Mucosa of rectum (tissue), 2 donors: ENCODE data around the gene SLC29A1.
"Not testable (repeated sequence)": the region's sequence is repeated elsewhere in the genome, so short reads cannot be mapped to it uniquely, and the experiment has no call there.

Source experiments
- H3K27ac ChIP-seq, 2 donors: one replicate each; pipeline ENCODE4 v1.7.0; 2013; ENCODE audit warnings: inconsistent platforms in 2 of 2, low read depth in 2 of 2, low read length in 2 of 2
- H3K27me3 ChIP-seq, 2 donors: one replicate each; pipeline ENCODE4 v1.7.0; 2013; ENCODE audit warnings: low read length in 2 of 2; ENCODE audit not compliant: control insufficient read depth in 2 of 2, insufficient read depth in 2 of 2
- H3K36me3 ChIP-seq, 2 donors: one replicate each; pipeline ENCODE4 v1.7.0; 2013; ENCODE audit warnings: low read length in 2 of 2; ENCODE audit not compliant: control insufficient read depth in 2 of 2, insufficient read depth in 2 of 2
- H3K4me1 ChIP-seq, 2 donors: one replicate each; pipeline ENCODE4 v1.7.0; 2013; ENCODE audit warnings: low read length in 2 of 2, mild to moderate bottlenecking in 1 of 2; ENCODE audit not compliant: control insufficient read depth in 2 of 2, insufficient read depth in 2 of 2
- H3K4me3 ChIP-seq, 2 donors: one replicate each; pipeline ENCODE4 v1.7.0; 2013; ENCODE audit warnings: low read length in 2 of 2
- H3K9ac ChIP-seq, 2 donors: one replicate each; pipeline ENCODE4 v1.7.0; 2013; ENCODE audit warnings: low read length in 2 of 2, low read depth in 1 of 2, mild to moderate bottlenecking in 1 of 2
- H3K9me3 ChIP-seq, 2 donors: one replicate each; pipeline ENCODE4 v1.7.0; 2013; ENCODE audit warnings: low read length in 2 of 2; ENCODE audit not compliant: control insufficient read depth in 2 of 2
- donor health status: healthy.
- donor health status: Normal muscosa, but diverticular disease.

Gene SLC29A1

DNA sequence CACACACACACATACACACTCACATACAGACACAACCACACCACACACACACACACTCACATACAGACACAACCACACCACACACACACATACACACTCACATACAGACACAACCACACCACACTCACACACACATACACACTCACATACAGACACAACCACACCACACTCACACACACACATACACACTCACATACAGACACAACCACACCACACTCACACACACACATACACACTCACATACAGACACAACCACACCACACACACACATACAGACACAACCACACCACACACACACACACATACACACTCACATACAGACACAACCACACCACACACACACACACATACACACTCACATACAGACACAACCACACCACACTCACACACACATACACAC lies 41.6 kb upstream of the SLC29A1 start:
- not testable (repeated sequence) for H3K27me3 ChIP-seq, H3K36me3 ChIP-seq, H3K9me3 ChIP-seq, H3K9ac ChIP-seq, H3K4me1 ChIP-seq, H3K27ac ChIP-seq, H3K4me3 ChIP-seq

DNA sequence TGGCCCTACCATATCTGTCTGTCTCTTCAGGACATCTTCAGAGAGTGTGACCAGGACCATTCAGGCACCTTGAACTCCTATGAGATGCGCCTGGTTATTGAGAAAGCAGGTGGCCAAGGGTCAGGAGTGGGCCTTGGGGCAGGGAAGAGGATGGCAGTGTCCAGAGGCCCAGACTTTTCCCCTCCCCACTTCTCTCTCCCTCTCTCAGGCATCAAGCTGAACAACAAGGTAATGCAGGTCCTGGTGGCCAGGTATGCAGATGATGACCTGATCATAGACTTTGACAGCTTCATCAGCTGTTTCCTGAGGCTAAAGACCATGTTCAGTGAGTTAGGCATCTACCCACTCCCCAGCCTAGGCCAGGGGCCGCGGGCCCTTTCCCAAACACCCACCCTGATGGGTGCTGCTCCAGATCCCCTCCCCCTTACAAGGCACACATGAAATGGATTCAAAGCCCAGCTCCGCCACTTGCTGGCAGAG lies 40.4 kb upstream of the SLC29A1 start:
- no peak overlapping the region for H3K9ac ChIP-seq
- H3K27ac ChIP-seq: no peak overlapping the region
- no peaks in the 10 kb centered on the region for H3K9me3 ChIP-seq
- H3K36me3 ChIP-seq: no peaks in the 10 kb centered on the region
- H3K4me3 ChIP-seq: no peak overlapping the region
- H3K27me3 ChIP-seq: no peaks in the 10 kb centered on the region
- no peaks in the 10 kb centered on the region for H3K4me1 ChIP-seq

DNA sequence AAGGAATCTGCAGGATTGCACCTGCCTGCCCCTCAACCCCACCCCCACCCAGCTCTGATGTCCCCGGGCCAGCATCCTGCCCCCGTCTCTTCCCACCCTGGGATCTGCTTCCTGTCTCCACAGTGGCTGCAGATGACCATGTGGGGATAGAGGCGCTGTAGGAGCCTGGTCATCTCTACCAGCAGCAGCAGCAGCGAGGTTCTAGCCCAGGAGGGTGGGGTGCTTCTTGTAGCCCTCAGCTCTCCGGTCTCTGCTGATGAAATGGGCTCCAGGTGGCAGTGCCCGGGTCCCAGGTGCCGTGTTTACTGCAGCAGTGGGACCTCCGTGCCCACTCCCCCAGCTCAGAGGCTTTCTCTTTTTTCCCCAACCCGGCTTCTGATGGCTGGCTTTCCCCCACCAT lies 39.6 kb upstream of the SLC29A1 start:
- H3K4me3 ChIP-seq: no peak overlapping the region

GRCh38 chr6:44185356-44185755 lies 38.0 kb upstream of the SLC29A1 start:
- not testable (repeated sequence) for H3K9me3 ChIP-seq, H3K36me3 ChIP-seq, H3K9ac ChIP-seq, H3K4me1 ChIP-seq, H3K4me3 ChIP-seq, H3K27me3 ChIP-seq, H3K27ac ChIP-seq

More for the DNA sequence above, 39.6 kb upstream of the SLC29A1 start:
- Histone ChIP-seq H3K36me3 (no peaks in the 10 kb centered on the region), H3K9me3 (no peaks in the 10 kb centered on the region), H3K9ac (no peak overlapping the region), H3K27ac (no peak overlapping the region), H3K27me3 (no peaks in the 10 kb centered on the region), H3K4me1 (no peaks in the 10 kb centered on the region)

DNA sequence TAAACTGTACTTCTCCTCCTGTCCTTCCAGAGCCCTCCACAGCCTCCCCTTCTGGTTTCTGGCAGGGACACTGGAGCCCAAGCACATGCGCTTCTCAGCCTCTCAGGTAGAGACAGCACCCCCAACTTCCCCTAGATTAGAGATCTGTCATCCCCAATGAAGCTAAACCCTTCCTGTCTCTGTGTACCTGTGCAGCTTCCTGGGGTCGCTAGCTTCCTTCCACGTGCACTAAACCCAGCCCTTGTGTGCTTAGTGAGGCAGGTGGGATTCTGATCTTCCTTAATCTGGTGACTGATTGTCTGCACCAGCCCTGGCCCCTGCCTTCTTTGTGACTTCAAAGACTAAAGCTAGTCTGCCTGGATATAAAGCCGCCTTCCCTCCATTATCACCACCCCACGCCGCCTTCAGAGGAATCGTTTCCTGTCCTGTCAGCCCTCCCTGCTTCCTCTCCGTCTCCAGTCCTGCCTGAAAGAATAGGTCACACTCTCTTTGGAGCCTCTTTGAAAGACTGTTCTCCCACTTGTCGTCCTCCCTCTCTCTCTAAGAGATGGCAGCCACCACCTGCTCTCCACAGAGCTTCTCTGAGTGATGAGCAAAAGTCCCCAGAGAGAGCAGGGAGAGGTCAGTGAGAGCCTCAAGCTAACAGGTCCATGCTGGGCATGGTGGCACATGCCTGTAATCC lies 37.3 kb upstream of the SLC29A1 start:
- Histone ChIP-seq H3K27me3 (no peaks in the 10 kb centered on the region), H3K9ac (no peak overlapping the region), H3K4me1 (no peaks in the 10 kb centered on the region), H3K36me3 (no peaks in the 10 kb centered on the region), H3K9me3 (no peaks in the 10 kb centered on the region), H3K4me3 (no peak overlapping the region), H3K27ac (no peak overlapping the region)

DNA sequence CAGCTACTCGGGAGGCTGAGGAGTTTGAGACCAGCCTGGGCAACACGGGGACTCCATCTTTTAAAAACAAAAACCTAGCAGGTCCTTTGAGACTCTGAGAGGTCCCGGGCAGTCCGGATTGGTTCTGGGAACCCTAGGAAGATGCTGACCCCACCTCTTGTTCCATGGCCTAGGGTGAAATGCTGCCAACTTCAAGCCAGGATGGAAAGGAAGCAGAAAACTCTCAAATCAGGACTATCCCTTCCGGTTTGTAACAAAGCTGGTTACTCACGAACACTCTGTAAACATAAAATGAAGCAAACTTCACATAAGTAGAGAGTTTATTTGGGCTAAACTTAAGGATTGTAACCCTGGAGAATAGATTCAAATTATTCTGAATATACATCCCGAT lies 36.8 kb upstream of the SLC29A1 start:
- H3K27me3 ChIP-seq: no peaks in the 10 kb centered on the region
- H3K9me3 ChIP-seq: no peaks in the 10 kb centered on the region
- no peak overlapping the region for H3K4me3 ChIP-seq
- no peak overlapping the region for H3K27ac ChIP-seq
- H3K4me1 ChIP-seq: no peaks in the 10 kb centered on the region
- no peak overlapping the region for H3K9ac ChIP-seq
- H3K36me3 ChIP-seq: no peaks in the 10 kb centered on the region

DNA sequence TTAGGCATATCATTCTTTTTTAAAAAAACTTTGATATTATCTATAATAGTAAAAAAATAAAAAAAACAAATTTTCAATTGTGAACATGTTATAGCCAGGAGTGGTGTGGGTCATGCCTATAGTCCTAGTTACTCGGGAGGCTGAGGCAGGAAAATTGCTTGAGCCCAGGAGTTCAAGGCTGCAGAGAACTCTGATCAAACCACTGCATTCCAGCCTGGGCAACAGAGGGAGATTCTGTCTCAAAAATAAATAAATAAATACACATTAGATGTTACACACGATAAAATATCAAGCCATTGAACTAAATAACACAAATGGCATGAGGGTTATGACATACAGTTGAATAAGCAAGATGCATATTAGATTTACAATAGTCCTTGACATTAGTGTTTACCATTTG lies 34.6 kb upstream of the SLC29A1 start:
- no peak overlapping the region for H3K27ac ChIP-seq
- no peaks in the 10 kb centered on the region for H3K27me3 ChIP-seq
- H3K4me1 ChIP-seq: peaks cover 0 to 3% of the 10 kb centered on the region in 2 donors
- no peaks in the 10 kb centered on the region for H3K36me3 ChIP-seq
- H3K9me3 ChIP-seq: no peaks in the 10 kb centered on the region
- H3K9ac ChIP-seq: no peak overlapping the region
- H3K4me3 ChIP-seq: no peak overlapping the region

DNA sequence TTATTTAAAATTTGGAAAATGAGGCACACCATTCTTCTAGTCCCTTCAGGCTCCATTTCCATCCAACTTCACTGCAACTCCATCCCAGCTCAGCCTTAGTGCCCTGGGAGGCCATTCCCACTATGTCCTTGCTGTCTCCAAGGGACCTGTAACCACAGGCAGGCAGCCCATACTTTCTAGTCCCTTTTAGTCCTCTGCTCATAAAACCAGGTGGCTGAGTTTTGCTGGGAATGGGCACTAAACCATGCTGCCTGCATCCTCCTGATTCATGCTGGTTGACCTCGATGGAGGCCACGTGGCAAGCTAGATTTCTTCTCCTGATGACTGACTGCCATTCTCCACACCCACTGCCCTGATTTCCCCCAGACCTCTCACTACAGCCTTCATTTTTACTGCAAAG lies 34.1 kb upstream of the SLC29A1 start:
- H3K27me3 ChIP-seq: no peaks in the 10 kb centered on the region
- peaks cover 0 to 3% of the 10 kb centered on the region in 2 donors for H3K4me1 ChIP-seq
- H3K36me3 ChIP-seq: no peaks in the 10 kb centered on the region
- no peak overlapping the region for H3K4me3 ChIP-seq
- no peaks in the 10 kb centered on the region for H3K9me3 ChIP-seq
- no peak overlapping the region for H3K27ac ChIP-seq
- no peak overlapping the region for H3K9ac ChIP-seq

DNA sequence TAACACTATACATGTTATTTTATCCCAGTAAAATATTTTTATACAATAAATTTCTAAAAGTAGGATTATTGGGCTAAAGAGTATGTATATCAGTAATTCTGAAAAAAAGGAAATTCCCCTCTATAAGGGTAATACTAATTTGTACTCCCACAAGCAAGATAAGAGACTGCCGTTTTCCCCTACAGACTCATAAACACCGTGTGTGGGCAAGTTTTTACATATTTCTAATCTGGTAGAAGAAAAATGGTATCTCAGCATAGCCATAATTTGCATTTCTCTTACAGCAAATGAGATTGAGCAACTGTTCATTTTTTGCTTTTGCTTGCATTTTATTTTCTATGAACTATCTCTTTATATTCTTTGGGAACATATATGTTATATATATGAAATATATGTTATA lies 32.7 kb upstream of the SLC29A1 start:
- Histone ChIP-seq H3K9me3 (no peaks in the 10 kb centered on the region), H3K27ac (no peak overlapping the region), H3K27me3 (no peaks in the 10 kb centered on the region), H3K4me1 (peaks cover 0 to 3% of the 10 kb centered on the region in 2 donors), H3K4me3 (no peak overlapping the region), H3K36me3 (no peaks in the 10 kb centered on the region), H3K9ac (no peak overlapping the region)

DNA sequence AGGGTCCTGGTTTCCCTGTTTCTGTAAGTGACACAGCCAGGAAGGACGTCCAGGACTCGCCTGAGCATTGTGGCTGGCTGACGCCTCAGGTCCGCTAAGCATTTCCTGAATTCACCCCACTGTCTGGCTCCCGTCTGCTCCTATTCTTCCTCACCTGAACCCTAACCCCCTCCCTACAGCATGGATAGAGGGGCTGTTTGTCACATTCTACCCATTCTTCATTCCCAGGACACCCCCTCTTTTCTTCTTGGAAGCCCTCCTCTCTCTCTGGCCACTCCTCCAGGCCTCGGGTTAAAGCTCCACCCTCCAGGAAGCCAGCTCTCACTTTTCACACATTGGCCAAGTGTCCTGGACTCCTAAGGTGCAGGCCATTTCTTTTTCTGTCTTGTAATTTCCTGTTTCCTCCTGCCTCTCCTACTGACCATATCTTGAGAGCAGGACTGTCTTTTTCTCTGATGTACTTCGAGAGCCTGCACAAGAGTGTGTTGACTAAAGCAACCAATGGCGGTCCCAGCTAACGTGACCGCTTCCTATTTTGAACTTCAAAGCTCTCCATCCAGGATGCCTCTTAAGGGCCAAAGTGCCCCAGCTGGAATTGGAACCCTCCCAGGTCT lies 30.9 kb upstream of the SLC29A1 start:
- H3K36me3 ChIP-seq: no peaks in the 10 kb centered on the region
- peaks cover 0 to 3% of the 10 kb centered on the region in 2 donors for H3K4me1 ChIP-seq
- H3K27me3 ChIP-seq: no peaks in the 10 kb centered on the region
- H3K9ac ChIP-seq: no peak overlapping the region
- no peak overlapping the region for H3K4me3 ChIP-seq
- no peak overlapping the region for H3K27ac ChIP-seq
- no peaks in the 10 kb centered on the region for H3K9me3 ChIP-seq
